H9 (cell line): Measurements from ENCODE around the gene GPC6. TPM values are rescaled to one million over a fixed set of nuclear protein-coding genes. Genes with fewer than 3 reads are reported as not detected.

ENCODE experiments used
- DNase-seq: peaks from one replicate; pipeline ENCODE4 v3.0.0-alpha.2; 2017
- H2AFZ ChIP-seq: one replicate; pipeline ENCODE4 v1.6.1; 2013; ENCODE audit warnings: mild to moderate bottlenecking, low read length, control low read depth, moderate library complexity
- H2AK5ac ChIP-seq: 2 replicates; pipeline ENCODE4 v1.6.1; 2013; ENCODE audit warnings: low read length, control low read depth, mixed read lengths; ENCODE audit not compliant: insufficient read length
- H2BK120ac ChIP-seq: one replicate; pipeline ENCODE4 v1.6.1; 2013; ENCODE audit warnings: low read depth, mild to moderate bottlenecking, low read length, control low read depth, inconsistent platforms; ENCODE audit not compliant: poor library complexity, severe bottlenecking
- H2BK12ac ChIP-seq: 2 replicates; pipeline ENCODE4 v1.6.1; 2013; ENCODE audit warnings: low read length, control low read depth, mixed read lengths, low read depth; ENCODE audit not compliant: insufficient read length
- H2BK15ac ChIP-seq: 2 replicates; pipeline ENCODE4 v1.6.1; 2013; ENCODE audit warnings: low read depth, low read length, control low read depth
- H2BK20ac ChIP-seq: one replicate; pipeline ENCODE4 v1.6.1; 2013; ENCODE audit warnings: low read depth, mild to moderate bottlenecking, low read length, control low read depth, inconsistent platforms; ENCODE audit not compliant: poor library complexity, severe bottlenecking
- H2BK5ac ChIP-seq: 2 replicates; pipeline ENCODE4 v1.6.1; 2013; ENCODE audit warnings: low read length, control low read depth, mixed read lengths; ENCODE audit not compliant: insufficient read length
- H3K14ac ChIP-seq: 2 replicates; pipeline ENCODE4 v1.6.1; 2013; ENCODE audit warnings: low read length, control low read depth; ENCODE audit not compliant: insufficient read depth
- H3K18ac ChIP-seq: 2 replicates; pipeline ENCODE4 v1.6.1; 2013; ENCODE audit warnings: low read depth, mild to moderate bottlenecking, mixed read lengths, low read length, control low read depth; ENCODE audit not compliant: insufficient read length
- H3K23ac ChIP-seq: 2 replicates; pipeline ENCODE4 v1.6.1; 2013; ENCODE audit warnings: low read length, control low read depth, mixed read lengths, low read depth; ENCODE audit not compliant: insufficient read length
- H3K23me2 ChIP-seq: 2 replicates; pipeline ENCODE4 v1.6.1; 2013; ENCODE audit warnings: low read depth, mild to moderate bottlenecking, mixed read lengths, low read length, control low read depth; ENCODE audit not compliant: insufficient read length, poor library complexity, severe bottlenecking
- H3K27ac ChIP-seq: 2 replicates; pipeline ENCODE4 v1.5.1; 2013; ENCODE audit warnings: low read length, control low read depth, mixed read lengths, low read depth; ENCODE audit not compliant: insufficient read length
- H3K27me3 ChIP-seq: 2 replicates; pipeline ENCODE4 v1.6.1; 2013; ENCODE audit warnings: low read length, control low read depth, inconsistent platforms; ENCODE audit not compliant: insufficient read depth
- H3K4ac ChIP-seq: 2 replicates; pipeline ENCODE4 v1.6.1; 2013; ENCODE audit warnings: low read depth, mild to moderate bottlenecking, control low read depth, inconsistent platforms, low read length, moderate library complexity
- H3K4me1 ChIP-seq: 2 replicates; pipeline ENCODE4 v1.6.1; 2013; ENCODE audit warnings: low read length, control low read depth, inconsistent platforms; ENCODE audit not compliant: insufficient read depth
- H3K4me2 ChIP-seq: 2 replicates; pipeline ENCODE4 v1.6.1; 2013; ENCODE audit warnings: low read length, control low read depth, mixed read lengths; ENCODE audit not compliant: insufficient read length, insufficient read depth
- H3K56ac ChIP-seq: 2 replicates; pipeline ENCODE4 v1.6.1; 2013; ENCODE audit warnings: low read depth, mild to moderate bottlenecking, mixed read lengths, low read length, control low read depth; ENCODE audit not compliant: insufficient read length
- H3K79me1 ChIP-seq: 2 replicates; pipeline ENCODE4 v1.6.1; 2013; ENCODE audit warnings: low read depth, mild to moderate bottlenecking, moderate library complexity, low read length, control low read depth, inconsistent platforms; ENCODE audit not compliant: insufficient read depth, poor library complexity, severe bottlenecking
- H3K79me2 ChIP-seq: 2 replicates; pipeline ENCODE4 v1.6.1; 2013; ENCODE audit warnings: low read length, control low read depth, inconsistent platforms; ENCODE audit not compliant: insufficient read depth
- H3K9ac ChIP-seq: 2 replicates; pipeline ENCODE4 v1.6.1; 2013; ENCODE audit warnings: low read length, control low read depth, mixed read lengths; ENCODE audit not compliant: insufficient read length; ENCODE audit errors: extremely low read depth
- H3K9me3 ChIP-seq: one replicate; pipeline ENCODE4 v1.6.1; 2013; ENCODE audit warnings: low read depth, low read length, inconsistent platforms; ENCODE audit not compliant: control insufficient read depth
- H3T11ph ChIP-seq: one replicate; pipeline ENCODE4 v1.6.1; 2013; ENCODE audit warnings: mild to moderate bottlenecking, low read length, control low read depth, inconsistent platforms
- H4K20me1 ChIP-seq: one replicate; pipeline ENCODE4 v1.6.1; 2013; ENCODE audit not compliant: control insufficient read depth, insufficient read length, insufficient read depth
- H4K5ac ChIP-seq: 2 replicates; pipeline ENCODE4 v1.6.1; 2013; ENCODE audit warnings: low read depth, mild to moderate bottlenecking, mixed read lengths, low read length, control low read depth; ENCODE audit not compliant: insufficient read length
- H4K8ac ChIP-seq: replicated peaks from 2 replicates; pipeline ENCODE4 v1.6.1; 2013; ENCODE audit warnings: low read length, control low read depth, mixed read lengths, low read depth; ENCODE audit not compliant: insufficient read length
- H4K91ac ChIP-seq: 2 replicates; pipeline ENCODE4 v1.6.1; 2013; ENCODE audit warnings: low read depth, mild to moderate bottlenecking, moderate library complexity, mixed read lengths, low read length, control low read depth; ENCODE audit not compliant: insufficient read length
- H3K27ac Mint-ChIP-seq, 3 experiments: 2 replicates in 2 of 3; 3 replicates in 1 of 3; pipeline ENCODE4 v1.8.0; 2020 to 2021; ENCODE audit warnings: mixed read lengths in 3 of 3, mild to moderate bottlenecking in 1 of 3, moderate library complexity in 1 of 3
- H3K27me3 Mint-ChIP-seq: 2 replicates; pipeline ENCODE4 v1.8.0; 2021; ENCODE audit warnings: low read depth, mild to moderate bottlenecking, moderate library complexity, mixed read lengths
- H3K36me3 Mint-ChIP-seq, 3 experiments: 2 replicates in 2 of 3; 3 replicates in 1 of 3; pipeline ENCODE4 v1.8.0; 2020 to 2021; ENCODE audit warnings: low read depth in 3 of 3, mixed read lengths in 3 of 3; ENCODE audit not compliant: insufficient read depth in 1 of 3
- H3K4me1 Mint-ChIP-seq, 2 experiments: 2 replicates each; pipeline ENCODE4 v1.8.0; 2020; ENCODE audit warnings: mixed read lengths in 2 of 2
- H3K4me3 Mint-ChIP-seq, 2 experiments: 2 replicates in 1 of 2; 3 replicates in 1 of 2; pipeline ENCODE4 v1.8.0; 2020 to 2021; ENCODE audit warnings: mild to moderate bottlenecking in 2 of 2, mixed read lengths in 2 of 2, moderate library complexity in 1 of 2
- H3K9me3 Mint-ChIP-seq, 2 experiments: 2 replicates in 1 of 2; 3 replicates in 1 of 2; pipeline ENCODE4 v1.8.0; 2020; ENCODE audit warnings: mild to moderate bottlenecking in 2 of 2, mixed read lengths in 2 of 2, moderate library complexity in 1 of 2
- CTCF ChIP-seq: fragments of 200-600 bp; sonication (generic); conservative IDR thresholded peaks from 3 replicates; pipeline ENCODE4 v1.8.0; 2021; ENCODE audit warnings: antibody characterized with exemption, mild to moderate bottlenecking
- WGBS: extraction: QIAGEN DNeasy Blood & Tissue Kit; methylation state at CpG from one replicate; pipeline ENCODE4 v1.1.7; 2013; ENCODE audit warnings: missing lambda C conversion rate, low lambda C conversion rate, mixed read lengths; ENCODE audit not compliant: insufficient read length; ENCODE audit errors: extremely low coverage; 5-methylcytosine and 5-hydroxymethylcytosine counted together
- total RNA-seq: library from RNA; stranded (reverse); gene quantifications from 2 replicates; pipeline ENCODE4 v1.2.1, GENCODE V29; 2021

GPC6 gene
- total RNA-seq, 1 experiment from 2014 or later: 15.6 TPM

GRCh38 chr13:93318534-93319254 lies 92.1 kb downstream of the GPC6 start:
- Histone ChIP-seq H2BK15ac (no peak overlapping the region), H4K91ac (no peak overlapping the region), H3K27me3 (no peaks in the 10 kb centered on the region), H2BK12ac (no peak overlapping the region), H3K9ac (no peak overlapping the region), H3K9me3 (no peaks in the 10 kb centered on the region), H2AK5ac (no peak overlapping the region), H3K79me1 (peaks cover 2% of the 10 kb centered on the region), H3K18ac (no peak overlapping the region), H2AFZ (no peak overlapping the region), H4K5ac (no peak overlapping the region), H3K14ac (no peak overlapping the region), H2BK5ac (no peak overlapping the region), H2BK20ac (no peak overlapping the region), H3K23ac (no peak overlapping the region), H3K4me2 (no peak overlapping the region), H3K27ac (no peak overlapping the region), H4K8ac (no peak overlapping the region), H3T11ph (no peak overlapping the region), H3K4ac (no peak overlapping the region), H3K23me2 (no peaks in the 10 kb centered on the region), H3K79me2 (peaks cover 8% of the 10 kb centered on the region; the same call in 1 of the 2 replicates), H3K4me1 (peaks cover 4% of the 10 kb centered on the region; the same call in 1 of the 2 replicates), H3K56ac (no peak overlapping the region), H4K20me1 (no peaks in the 10 kb centered on the region), H2BK120ac (no peak overlapping the region)
- Mint-ChIP-seq H3K36me3 (no peaks in the 10 kb centered on the region), H3K27ac (no peak overlapping the region), H3K27me3 (no peaks in the 10 kb centered on the region), H3K4me1 (peaks cover 56 to 58% of the 10 kb centered on the region in 2 experiments), H3K4me3 (no peak overlapping the region), H3K9me3 (no peaks in the 10 kb centered on the region)
- WGBS: no CpG with 5 or more reads among the region's 4 CpGs
- DNase-seq: no peak
- no peak for TF ChIP-seq CTCF
